Common myeloid progenitor, CD34-positive (primary cell): ENCODE data around the gene CCSER1.
"Not testable (repeated sequence)": the region's sequence is repeated elsewhere in the genome, so short reads cannot be mapped to it uniquely, and the experiment has no call there.

Experiments used
- CTCF ChIA-PET: fragments of 350-600 bp; sonication (Branson Sonifier 250); formaldehyde crosslinking; loops from one replicate; lab custom pipeline; 2021; ENCODE audit warnings: antibody characterized with exemption; lab: Charles Lee
- POLR2A ChIA-PET: fragments of 350-600 bp; sonication (Branson Sonifier 250); formaldehyde crosslinking; loops from one replicate; lab custom pipeline; 2021; ENCODE audit warnings: antibody characterized with exemption; lab: Charles Lee
- DNase-seq, 3 donors: peaks; one replicate each; pipeline versions ENCODE4 v3.0.0 to v3.0.0-alpha.2; 2013
- H3K27ac ChIP-seq, 2 experiments: 1 replicate in 1 of 2; 2 replicates in 1 of 2; pipeline ENCODE4 v1.7.0; 2013; ENCODE audit warnings: inconsistent platforms in 2 of 2, low read length in 2 of 2, mild to moderate bottlenecking in 2 of 2, low read depth in 1 of 2, moderate library complexity in 1 of 2; ENCODE audit not compliant: severe bottlenecking in 2 of 2, insufficient read depth in 1 of 2, poor library complexity in 1 of 2
- H3K27me3 ChIP-seq, 5 experiments: replicated peaks in 2 of 5; 1 replicate in 3 of 5; 2 replicates in 2 of 5; pipeline versions ENCODE4 v1.6.1 to v1.7.0; 2013; ENCODE audit warnings: low read length in 4 of 5, mild to moderate bottlenecking in 2 of 5, moderate library complexity in 2 of 5, inconsistent platforms in 1 of 5; ENCODE audit not compliant: insufficient read depth in 5 of 5, control insufficient read depth in 4 of 5
- H3K36me3 ChIP-seq, 4 experiments: 1 replicate in 2 of 4; 2 replicates in 2 of 4; pipeline versions ENCODE4 v1.6.1 to v1.7.0; 2013; ENCODE audit warnings: low read length in 3 of 4, control low read depth in 1 of 4, mild to moderate bottlenecking in 1 of 4; ENCODE audit not compliant: control insufficient read depth in 4 of 4, insufficient read depth in 4 of 4
- H3K4me1 ChIP-seq, 4 experiments: 1 replicate in 3 of 4; 2 replicates in 1 of 4; pipeline versions ENCODE4 v1.6.1 to v1.7.1; 2013; ENCODE audit warnings: low read length in 3 of 4, mild to moderate bottlenecking in 3 of 4, control low read depth in 1 of 4, inconsistent platforms in 1 of 4, moderate library complexity in 1 of 4; ENCODE audit not compliant: control insufficient read depth in 4 of 4, insufficient read depth in 4 of 4; ENCODE audit errors: control extremely low read depth in 1 of 4
- H3K4me3 ChIP-seq, 7 experiments: 1 replicate in 4 of 7; 2 replicates in 3 of 7; pipeline versions ENCODE4 v1.5.1 to v1.7.0; 2013; ENCODE audit warnings: mild to moderate bottlenecking in 7 of 7, low read length in 6 of 7, moderate library complexity in 6 of 7, inconsistent platforms in 2 of 7, low read depth in 2 of 7, control low read depth in 1 of 7; ENCODE audit not compliant: insufficient read depth in 4 of 7, control insufficient read depth in 1 of 7; ENCODE audit errors: extremely low read depth in 1 of 7
- H3K9me3 ChIP-seq, 5 experiments: 1 replicate in 4 of 5; 2 replicates in 1 of 5; pipeline versions ENCODE4 v1.6.1 to v1.7.1; 2013; ENCODE audit warnings: low read length in 4 of 5, mild to moderate bottlenecking in 2 of 5, inconsistent platforms in 1 of 5, low read depth in 1 of 5, moderate library complexity in 1 of 5; ENCODE audit not compliant: control insufficient read depth in 4 of 5, insufficient read depth in 2 of 5; ENCODE audit errors: control extremely low read depth in 1 of 5
- WGBS: methylation state at CpG from one replicate; pipeline ENCODE4 v1.1.5; 2013; ENCODE audit not compliant: insufficient coverage; 5-methylcytosine and 5-hydroxymethylcytosine counted together

CCSER1 gene

GRCh38 chr4:90695411-90695810, 568.2 kb downstream of the CCSER1 start:
- no peak for DNase-seq
- no peaks in the 10 kb centered on the region for H3K36me3 ChIP-seq
- ChIA-PET POLR2A (no interaction called here), CTCF (no interaction called here)
- no peak overlapping the region for H3K4me3 ChIP-seq
- peaks cover 0 to 3% (median 0%) of the 10 kb centered on the region in 5 experiments for H3K9me3 ChIP-seq
- no peak overlapping the region for H3K27ac ChIP-seq
- H3K4me1 ChIP-seq: no peaks in the 10 kb centered on the region
- H3K27me3 ChIP-seq: no peaks in the 10 kb centered on the region

DNA sequence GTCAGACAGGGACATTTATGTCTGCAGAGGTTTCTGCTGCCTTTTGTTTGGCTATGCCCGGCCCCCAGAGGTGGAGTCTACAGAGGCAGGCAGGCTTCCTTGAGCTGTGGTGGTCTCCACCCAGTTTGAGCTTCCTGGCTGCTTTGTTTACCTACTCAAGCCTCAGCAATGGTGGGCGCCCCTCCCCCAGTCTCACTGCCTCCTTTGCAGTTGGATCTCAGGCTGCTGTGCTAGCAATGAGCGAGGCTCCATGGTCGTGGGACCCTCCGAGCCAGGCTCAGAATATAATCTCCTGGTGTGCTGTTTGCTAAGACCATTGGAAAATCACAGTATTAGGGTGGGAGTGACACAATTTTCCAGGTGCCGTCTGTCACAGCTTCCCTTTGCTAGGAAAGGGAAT, 578.3 kb downstream of the CCSER1 start:
- POLR2A ChIA-PET, H3K27me3 ChIP-seq, DNase-seq, CTCF ChIA-PET, H3K36me3 ChIP-seq, H3K4me1 ChIP-seq, H3K4me3 ChIP-seq, H3K9me3 ChIP-seq, H3K27ac ChIP-seq: not testable (repeated sequence)
- 98% methylated on average over 6 of the region's 6 CpGs for WGBS

- Histone ChIP-seq H3K4me1 (no peaks in the 10 kb centered on the region), H3K27me3 (no peaks in the 10 kb centered on the region), H3K36me3 (no peaks in the 10 kb centered on the region), H3K27ac (no peak overlapping the region), H3K4me3 (no peak overlapping the region), H3K9me3 (no peaks in the 10 kb centered on the region)
- DNase-seq: no peak
- ChIA-PET CTCF (interaction anchor here (1.1 kb wide), 1 partner anchor 12 kb away, joined by 3 read pairs; no protein-coding TSS in a partner anchor), POLR2A (no interaction called here)
- WGBS: no CpG with 5 or more reads among the region's 1 CpG
Observed at GRCh38 chr4:90715242-90715641, 588.0 kb downstream of the CCSER1 start.

GRCh38 chr4:90718931-90719330, 591.7 kb downstream of the CCSER1 start:
- Histone ChIP-seq H3K4me3 (no peak overlapping the region), H3K36me3 (no peaks in the 10 kb centered on the region), H3K27me3 (no peaks in the 10 kb centered on the region), H3K4me1 (no peaks in the 10 kb centered on the region), H3K27ac (no peak overlapping the region), H3K9me3 (no peaks in the 10 kb centered on the region)
- ChIA-PET POLR2A (no interaction called here), CTCF (no interaction called here)
- 96% methylated on average over 9 of the region's 10 CpGs for WGBS
- DNase-seq: no peak

DNA sequence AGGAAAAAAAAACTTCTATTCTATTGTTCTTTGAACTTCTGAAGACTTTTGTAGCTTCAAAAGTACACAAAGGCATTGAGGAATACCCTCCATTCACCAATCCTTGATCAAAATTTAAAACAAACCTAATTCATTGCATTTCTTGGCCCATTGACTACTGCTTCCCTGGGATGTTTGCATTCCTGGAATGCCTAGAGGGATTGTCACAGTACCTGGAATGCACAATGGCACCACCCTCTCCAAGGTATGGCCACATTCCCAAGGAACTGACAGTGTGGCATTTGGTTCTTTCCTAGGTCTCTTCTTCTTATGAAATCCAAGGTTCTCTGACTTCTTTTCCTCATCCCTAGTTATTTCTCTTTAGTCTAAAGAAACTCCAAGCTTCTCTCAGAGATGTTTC, 600.7 kb downstream of the CCSER1 start:
- no peak overlapping the region for H3K27ac ChIP-seq
- no peaks in the 10 kb centered on the region for H3K9me3 ChIP-seq
- no peaks in the 10 kb centered on the region for H3K36me3 ChIP-seq
- CTCF ChIA-PET: interaction anchor here (1.1 kb wide), 1 partner anchor 13 kb away, joined by 3 read pairs; no protein-coding TSS in a partner anchor
- DNase-seq: no peak
- no peaks in the 10 kb centered on the region for H3K4me1 ChIP-seq
- POLR2A ChIA-PET: no interaction called here
- H3K4me3 ChIP-seq: no peak overlapping the region
- H3K27me3 ChIP-seq: no peaks in the 10 kb centered on the region

GRCh38 chr4:90730752-90731151, 603.6 kb downstream of the CCSER1 start:
- WGBS: 100% methylated on average over 1 of the region's 1 CpG
- H3K9me3 ChIP-seq: no peaks in the 10 kb centered on the region
- ChIA-PET POLR2A (no interaction called here), CTCF (no interaction called here)
- no peaks in the 10 kb centered on the region for H3K27me3 ChIP-seq
- H3K36me3 ChIP-seq: no peaks in the 10 kb centered on the region
- no peak for DNase-seq
- no peak overlapping the region for H3K4me3 ChIP-seq
- no peak overlapping the region for H3K27ac ChIP-seq
- H3K4me1 ChIP-seq: no peaks in the 10 kb centered on the region

GRCh38 chr4:90733211-90733610, 606.0 kb downstream of the CCSER1 start:
- no peak for DNase-seq
- no peaks in the 10 kb centered on the region for H3K36me3 ChIP-seq
- H3K4me1 ChIP-seq: no peaks in the 10 kb centered on the region
- no peak overlapping the region for H3K27ac ChIP-seq
- no CpG with 5 or more reads among the region's 1 CpG for WGBS
- H3K27me3 ChIP-seq: no peaks in the 10 kb centered on the region
- H3K9me3 ChIP-seq: no peaks in the 10 kb centered on the region
- CTCF ChIA-PET: no interaction called here
- POLR2A ChIA-PET: no interaction called here
- no peak overlapping the region for H3K4me3 ChIP-seq
